ENCODE measurements around the gene LARP1.

- TF ChIP-seq, protein P1, sequence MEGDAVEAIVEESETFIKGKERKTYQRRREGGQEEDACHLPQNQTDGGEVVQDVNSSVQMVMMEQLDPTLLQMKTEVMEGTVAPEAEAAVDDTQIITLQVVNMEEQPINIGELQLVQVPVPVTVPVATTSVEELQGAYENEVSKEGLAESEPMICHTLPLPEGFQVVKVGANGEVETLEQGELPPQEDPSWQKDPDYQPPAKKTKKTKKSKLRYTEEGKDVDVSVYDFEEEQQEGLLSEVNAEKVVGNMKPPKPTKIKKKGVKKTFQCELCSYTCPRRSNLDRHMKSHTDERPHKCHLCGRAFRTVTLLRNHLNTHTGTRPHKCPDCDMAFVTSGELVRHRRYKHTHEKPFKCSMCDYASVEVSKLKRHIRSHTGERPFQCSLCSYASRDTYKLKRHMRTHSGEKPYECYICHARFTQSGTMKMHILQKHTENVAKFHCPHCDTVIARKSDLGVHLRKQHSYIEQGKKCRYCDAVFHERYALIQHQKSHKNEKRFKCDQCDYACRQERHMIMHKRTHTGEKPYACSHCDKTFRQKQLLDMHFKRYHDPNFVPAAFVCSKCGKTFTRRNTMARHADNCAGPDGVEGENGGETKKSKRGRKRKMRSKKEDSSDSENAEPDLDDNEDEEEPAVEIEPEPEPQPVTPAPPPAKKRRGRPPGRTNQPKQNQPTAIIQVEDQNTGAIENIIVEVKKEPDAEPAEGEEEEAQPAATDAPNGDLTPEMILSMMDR (optimal IDR thresholded peaks at IDR 0.05 in 1 of 3, IDR thresholded peaks at IDR 0.05 in 1 of 3, conservative IDR thresholded peaks at IDR 0.05 in 1 of 3; ENCODE audit: extremely low read depth in 1 of 3, insufficient read depth in 2 of 3, low read length in 3 of 3): no peak
- no peak for TF ChIP-seq EZH2 (IDR thresholded peaks at IDR 0.05; ENCODE audit: low read length)
Observed at GRCh38 chr5:154783774-154784460, 28.7 kb downstream of the LARP1 start.
